ENCODE results near the gene OR56A5. TPM values are rescaled to one million over a fixed set of nuclear protein-coding genes. Genes with fewer than 3 reads are reported as not detected.

The OR56A5 gene
- total RNA-seq, 1 experiment from 2014 or later: not detected

- H3K56ac ChIP-seq (ENCODE audit: insufficient read length, low read depth, low read length): no peak overlapping the region
- H3K4me1 ChIP-seq (ENCODE audit: insufficient read depth, low read length): no peaks in the 10 kb centered on the region
- no CpG with 5 or more reads among the region's 15 CpGs for WGBS (ENCODE audit: extremely low coverage, insufficient read length, low lambda C conversion rate)
- H2BK15ac ChIP-seq (ENCODE audit: low read depth, low read length): no peak overlapping the region
- H4K5ac ChIP-seq (ENCODE audit: insufficient read length, low read depth, low read length): no peak overlapping the region
- Mint-ChIP-seq H3K4me1 (no peaks in the 10 kb centered on the region), H3K9me3 (peaks cover 29 to 39% of the 10 kb centered on the region in 2 experiments), H3K4me3 (no peak overlapping the region), H3K36me3 (ENCODE audit: insufficient read depth in 1 of 3, low read depth in 3 of 3) (peaks cover 16 to 34% (median 18%) of the 10 kb centered on the region in 3 experiments), H3K27ac (no peak overlapping the region; a peak in 1 of 7 replicates), H3K27me3 (ENCODE audit: low read depth) (peaks cover 1% of the 10 kb centered on the region)
- no peaks in the 10 kb centered on the region for H3K27me3 ChIP-seq (ENCODE audit: insufficient read depth, low read length)
- no peak overlapping the region for H3K9ac ChIP-seq (ENCODE audit: extremely low read depth, insufficient read length, low read length)
- no peak overlapping the region for H2BK120ac ChIP-seq (ENCODE audit: low read depth, low read length, poor library complexity, severe bottlenecking)
- no peak overlapping the region for H2AK5ac ChIP-seq (ENCODE audit: insufficient read length, low read length)
- H2BK5ac ChIP-seq (ENCODE audit: insufficient read length, low read length): no peak overlapping the region
- no peak overlapping the region for H2BK12ac ChIP-seq (ENCODE audit: insufficient read length, low read depth, low read length)
- no peak overlapping the region for H2AFZ ChIP-seq (ENCODE audit: low read length)
- no peak overlapping the region for H3K4ac ChIP-seq (ENCODE audit: low read depth, low read length)
- H3K23ac ChIP-seq (ENCODE audit: insufficient read length, low read depth, low read length): no peak overlapping the region
- no peak overlapping the region for H3T11ph ChIP-seq (ENCODE audit: low read length)
- H4K20me1 ChIP-seq (ENCODE audit: control insufficient read depth, insufficient read depth, insufficient read length): no peaks in the 10 kb centered on the region
- no peaks in the 10 kb centered on the region for H3K9me3 ChIP-seq (ENCODE audit: control insufficient read depth, low read depth, low read length)
- H4K8ac ChIP-seq (replicated peaks; ENCODE audit: insufficient read length, low read depth, low read length): no peak overlapping the region
- no peak for DNase-seq
- no peaks in the 10 kb centered on the region for H3K79me2 ChIP-seq (ENCODE audit: insufficient read depth, low read length)
- no peaks in the 10 kb centered on the region for H3K79me1 ChIP-seq (ENCODE audit: insufficient read depth, low read depth, low read length, poor library complexity, severe bottlenecking)
- H3K23me2 ChIP-seq (ENCODE audit: insufficient read length, low read depth, low read length, poor library complexity, severe bottlenecking): peaks cover 2% of the 10 kb centered on the region
- no peak overlapping the region for H4K91ac ChIP-seq (ENCODE audit: insufficient read length, low read depth, low read length)
- H3K14ac ChIP-seq (ENCODE audit: insufficient read depth, low read length): no peak overlapping the region
- TF ChIP-seq CTCF (conservative IDR thresholded peaks at IDR 0.05): no peak
- no peak overlapping the region for H3K4me2 ChIP-seq (ENCODE audit: insufficient read depth, insufficient read length, low read length)
- H3K27ac ChIP-seq (ENCODE audit: insufficient read length, low read depth, low read length): no peak overlapping the region
- H2BK20ac ChIP-seq (ENCODE audit: low read depth, low read length, poor library complexity, severe bottlenecking): no peak overlapping the region
- H3K18ac ChIP-seq (ENCODE audit: insufficient read length, low read depth, low read length): no peak overlapping the region
Observed at GRCh38 chr11:5928811-5929210, 39.5 kb downstream of the OR56A5 start.

Measured in H9 (cell line).